Measurements from ENCODE around the gene AMFR.
A peak's percentile ranks its signal among the peaks of the same experiment; 100 is the strongest.

Gene AMFR

DNA sequence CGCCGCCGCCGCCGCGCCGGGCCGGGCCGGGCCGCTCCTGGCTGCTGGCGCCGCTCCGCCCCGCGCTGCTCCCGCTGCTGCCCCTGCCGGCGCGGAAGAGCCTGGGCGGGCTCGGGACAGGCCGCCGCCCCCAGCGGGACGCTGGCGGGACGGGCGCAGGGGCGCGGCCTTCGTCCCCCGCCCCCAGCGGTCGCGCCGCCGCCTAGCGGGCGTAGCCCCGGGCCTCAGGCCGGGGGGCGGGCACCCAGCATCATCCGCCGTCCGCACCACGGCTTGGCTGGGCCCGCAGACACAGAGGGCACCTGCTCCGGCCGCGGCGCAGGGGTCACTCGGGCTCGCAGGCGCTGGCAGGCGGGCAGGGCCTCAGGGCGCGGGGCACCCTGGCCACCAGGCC is at the start of gene AMFR:
Gene AMFR (minus strand): TSS at position 107 of the 394 bp plus-strand sequence. CDS start 218 bp downstream, outside the sequence.
- TF ChIP-seq, protein P1, sequence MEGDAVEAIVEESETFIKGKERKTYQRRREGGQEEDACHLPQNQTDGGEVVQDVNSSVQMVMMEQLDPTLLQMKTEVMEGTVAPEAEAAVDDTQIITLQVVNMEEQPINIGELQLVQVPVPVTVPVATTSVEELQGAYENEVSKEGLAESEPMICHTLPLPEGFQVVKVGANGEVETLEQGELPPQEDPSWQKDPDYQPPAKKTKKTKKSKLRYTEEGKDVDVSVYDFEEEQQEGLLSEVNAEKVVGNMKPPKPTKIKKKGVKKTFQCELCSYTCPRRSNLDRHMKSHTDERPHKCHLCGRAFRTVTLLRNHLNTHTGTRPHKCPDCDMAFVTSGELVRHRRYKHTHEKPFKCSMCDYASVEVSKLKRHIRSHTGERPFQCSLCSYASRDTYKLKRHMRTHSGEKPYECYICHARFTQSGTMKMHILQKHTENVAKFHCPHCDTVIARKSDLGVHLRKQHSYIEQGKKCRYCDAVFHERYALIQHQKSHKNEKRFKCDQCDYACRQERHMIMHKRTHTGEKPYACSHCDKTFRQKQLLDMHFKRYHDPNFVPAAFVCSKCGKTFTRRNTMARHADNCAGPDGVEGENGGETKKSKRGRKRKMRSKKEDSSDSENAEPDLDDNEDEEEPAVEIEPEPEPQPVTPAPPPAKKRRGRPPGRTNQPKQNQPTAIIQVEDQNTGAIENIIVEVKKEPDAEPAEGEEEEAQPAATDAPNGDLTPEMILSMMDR (IDR thresholded peaks at IDR 0.05; ENCODE audit: borderline replicate concordance, control extremely low read depth, extremely low read depth, insufficient read depth, missing control alignments): peak; percentile 50

DNA sequence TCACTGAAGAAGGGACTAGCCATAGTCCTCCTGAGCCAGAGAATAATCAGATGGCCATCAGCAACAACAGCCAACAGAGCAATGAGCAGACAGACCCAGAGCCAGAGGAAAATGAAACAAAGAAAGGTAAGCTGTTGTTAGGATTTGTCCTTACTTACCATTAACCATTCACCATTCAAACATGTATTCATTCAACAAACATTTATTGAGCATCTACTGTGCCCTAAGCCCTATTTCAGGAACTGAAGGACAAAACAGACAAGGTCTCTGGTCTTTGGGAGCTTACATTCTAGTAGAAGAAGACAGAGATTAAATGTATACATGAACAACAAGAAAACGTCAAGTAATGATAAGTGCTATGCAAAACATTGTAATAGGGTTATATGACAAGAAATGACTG is 45.3 kb upstream of the AMFR start:
- in situ Hi-C loops (cut with MboI; ENCODE audit: low sequenced_read_pairs, unreplicated experiment): no loop called here
- no peak for DNase-seq (ENCODE audit: low spot score)
- TF ChIP-seq, protein P1 (IDR thresholded peaks at IDR 0.05; ENCODE audit: borderline replicate concordance, control extremely low read depth, extremely low read depth, insufficient read depth, missing control alignments): no peak

More for the DNA sequence above, at the start of gene AMFR:
- in situ Hi-C loops (cut with MboI; ENCODE audit: low sequenced_read_pairs, unreplicated experiment): no loop called here
- DNase-seq (ENCODE audit: low spot score): peak; percentile 94

DNA sequence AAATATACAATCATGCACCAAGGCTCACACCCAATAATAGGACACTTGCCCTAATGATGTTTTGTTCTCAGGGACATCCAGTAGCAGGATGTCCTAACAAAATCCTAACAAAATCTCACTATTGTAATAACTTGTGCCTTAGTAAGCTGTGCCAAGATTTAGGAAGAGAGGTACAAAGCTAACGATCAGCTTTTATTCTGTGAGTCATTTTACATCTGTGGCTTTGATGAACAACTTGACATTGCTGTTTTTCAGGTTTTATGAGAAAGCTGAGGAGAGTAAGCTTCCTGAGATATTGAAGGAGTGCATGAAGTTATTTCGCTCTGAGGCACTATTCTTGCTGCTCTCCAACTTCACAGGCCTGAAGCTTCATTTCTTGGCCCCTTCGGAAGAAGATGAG is 44.9 kb upstream of the AMFR start:
- in situ Hi-C loops (cut with MboI; ENCODE audit: low sequenced_read_pairs, unreplicated experiment): no loop called here
- TF ChIP-seq, protein P1 (IDR thresholded peaks at IDR 0.05; ENCODE audit: borderline replicate concordance, control extremely low read depth, extremely low read depth, insufficient read depth, missing control alignments): no peak
- no peak for DNase-seq (ENCODE audit: low spot score)

DNA sequence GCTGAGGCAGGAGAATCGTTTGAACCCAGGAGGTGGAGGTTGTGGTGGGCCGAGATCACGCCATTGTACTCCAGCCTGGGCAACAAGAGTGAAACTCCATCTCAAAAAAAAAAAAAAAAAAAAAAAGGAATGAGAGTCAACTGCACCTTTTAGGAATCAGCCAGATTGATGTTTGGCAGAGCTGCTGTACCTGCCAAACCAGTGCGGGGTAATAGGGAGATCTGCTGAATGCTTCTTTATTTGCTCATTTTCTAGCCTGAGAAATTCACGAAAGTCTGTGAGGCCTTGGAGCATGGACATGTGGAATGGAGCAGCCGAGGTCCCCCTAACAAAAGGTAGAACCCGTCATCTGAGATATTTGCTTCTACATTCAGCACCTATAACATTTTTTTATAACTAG is 44.4 kb upstream of the AMFR start:
- TF ChIP-seq, protein P1 (IDR thresholded peaks at IDR 0.05; ENCODE audit: borderline replicate concordance, control extremely low read depth, extremely low read depth, insufficient read depth, missing control alignments): no peak
- DNase-seq (ENCODE audit: low spot score): no peak
- in situ Hi-C loops (cut with MboI; ENCODE audit: low sequenced_read_pairs, unreplicated experiment): no loop called here

DNA sequence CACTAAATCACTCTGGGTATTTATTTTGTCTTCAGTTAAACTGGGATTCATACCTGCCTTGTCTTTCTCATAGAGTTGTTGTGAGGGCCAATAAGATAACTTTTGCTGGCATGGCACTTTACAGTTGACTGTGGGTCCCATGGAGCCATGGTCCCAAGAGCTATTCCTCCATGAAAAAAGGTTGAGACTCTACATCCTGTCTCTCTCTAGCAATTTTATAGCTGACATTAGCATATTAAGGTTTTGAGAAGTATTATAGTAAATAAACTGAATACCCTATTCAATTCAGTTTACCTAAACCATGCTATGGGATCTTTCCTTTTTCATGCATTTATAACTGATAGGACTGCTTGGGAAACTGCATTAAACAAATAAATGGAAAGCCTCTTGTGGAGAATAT is 43.5 kb upstream of the AMFR start:
- in situ Hi-C loops (cut with MboI; ENCODE audit: low sequenced_read_pairs, unreplicated experiment): no loop called here
- no peak for DNase-seq (ENCODE audit: low spot score)

DNA sequence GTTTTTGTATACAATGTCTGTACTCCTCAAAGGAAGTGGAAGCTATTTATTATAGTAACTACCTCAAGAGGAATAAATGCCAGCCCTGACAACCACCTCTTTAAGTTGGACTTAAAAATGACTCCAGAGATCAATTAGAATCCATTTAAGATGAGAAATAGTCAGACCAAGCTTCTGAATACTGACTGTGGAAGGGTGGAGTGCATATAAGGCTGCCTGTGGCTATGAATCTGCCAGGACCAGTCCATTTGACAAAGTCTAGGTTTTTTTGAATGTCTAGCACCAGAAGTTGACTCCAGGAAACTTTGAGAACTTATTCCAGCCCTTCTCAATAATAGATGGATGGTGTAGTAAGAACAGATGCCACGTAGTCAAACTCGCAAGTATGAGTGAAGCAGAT is 41.0 kb upstream of the AMFR start:
- in situ Hi-C loops (cut with MboI; ENCODE audit: low sequenced_read_pairs, unreplicated experiment): no loop called here
- no peak for DNase-seq (ENCODE audit: low spot score)
- TF ChIP-seq, protein P1 (IDR thresholded peaks at IDR 0.05; ENCODE audit: borderline replicate concordance, control extremely low read depth, extremely low read depth, insufficient read depth, missing control alignments): no peak

More for the DNA sequence above, 43.5 kb upstream of the AMFR start:
- TF ChIP-seq, protein P1 (IDR thresholded peaks at IDR 0.05; ENCODE audit: borderline replicate concordance, control extremely low read depth, extremely low read depth, insufficient read depth, missing control alignments): no peak

DNA sequence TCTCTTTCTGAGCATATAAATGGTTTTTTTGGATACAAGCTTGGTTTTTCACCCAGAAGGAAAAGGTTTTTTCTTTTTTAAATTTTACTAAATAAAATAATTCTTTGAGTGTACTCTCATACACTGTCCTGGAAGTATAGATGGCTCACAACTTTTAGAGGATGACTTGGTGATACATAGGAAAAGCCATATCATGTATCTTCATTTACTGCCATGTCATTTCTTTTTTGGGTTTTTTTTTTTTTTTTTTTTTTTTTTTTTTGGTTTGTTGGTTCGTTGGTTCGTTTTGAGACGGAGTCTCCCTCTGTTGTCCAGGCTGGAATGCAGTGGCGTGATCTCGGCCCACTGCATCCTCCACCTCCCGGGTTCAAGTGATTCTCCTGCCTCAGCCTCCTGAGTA is 37.8 kb upstream of the AMFR start:
- in situ Hi-C loops (cut with MboI; ENCODE audit: low sequenced_read_pairs, unreplicated experiment): no loop called here
- TF ChIP-seq, protein P1 (IDR thresholded peaks at IDR 0.05; ENCODE audit: borderline replicate concordance, control extremely low read depth, extremely low read depth, insufficient read depth, missing control alignments): no peak
- no peak for DNase-seq (ENCODE audit: low spot score)

Measured in GM13976 (cell line).